HTR-8/SVneo (cell line): ENCODE results near the gene TMX1.

Source experiments
- DNase-seq: peaks from one replicate; pipeline ENCODE4 v3.0.0; 2011; ENCODE audit warnings: low spot score, mixed read lengths; ENCODE audit not compliant: insufficient read length
- FAIRE-seq: peaks from 2 replicates; lab custom pipeline; 2011; peaks lifted over from hg19 to GRCh38; lab: Jason Lieb, UNC

Gene TMX1

GRCh38 chr14:51240804-51241380, 845 bp downstream of the TMX1 start:
- no peak for DNase-seq
- no peak for FAIRE-seq

GRCh38 chr14:51242545-51243490, 2.8 kb downstream of the TMX1 start:
- FAIRE-seq, result no peak
- DNase-seq, result no peak

GRCh38 chr14:51244591-51244990, 4.5 kb downstream of the TMX1 start:
- FAIRE-seq, result no peak
- no peak for DNase-seq

GRCh38 chr14:51246032-51246431, 6.0 kb downstream of the TMX1 start:
- no peak for FAIRE-seq
- no peak for DNase-seq

GRCh38 chr14:51248016-51248987, 8.3 kb downstream of the TMX1 start:
- FAIRE-seq, result no peak
- no peak for DNase-seq

- FAIRE-seq (no peak), DNase-seq (no peak)
Observed at GRCh38 chr14:51251486-51251885, 11.4 kb downstream of the TMX1 start.

GRCh38 chr14:51253880-51254279, 13.8 kb downstream of the TMX1 start:
- FAIRE-seq, result no peak
- no peak for DNase-seq

- no peak for FAIRE-seq
- DNase-seq, result no peak
Observed at GRCh38 chr14:51258280-51258679, 18.2 kb downstream of the TMX1 start.

GRCh38 chr14:51258788-51259187, 18.7 kb downstream of the TMX1 start:
- FAIRE-seq (no peak), DNase-seq (no peak)

GRCh38 chr14:51260225-51260624, 20.2 kb downstream of the TMX1 start:
- no peak for DNase-seq
- FAIRE-seq, result no peak

GRCh38 chr14:51261151-51261550, 21.1 kb downstream of the TMX1 start:
- FAIRE-seq, result no peak
- no peak for DNase-seq

GRCh38 chr14:51262868-51263267, 22.8 kb downstream of the TMX1 start:
- no peak for FAIRE-seq

GRCh38 chr14:51269634-51270033, 29.6 kb downstream of the TMX1 start:
- FAIRE-seq (no peak), DNase-seq (no peak)

More at GRCh38 chr14:51262868-51263267, 22.8 kb downstream of the TMX1 start:
- no peak for DNase-seq

- FAIRE-seq (no peak), DNase-seq (no peak)
Observed at GRCh38 chr14:51276605-51277004, 36.6 kb downstream of the TMX1 start.

GRCh38 chr14:51277753-51278415, 37.8 kb downstream of the TMX1 start:
- DNase-seq (no peak), FAIRE-seq (no peak)

GRCh38 chr14:51282517-51282916, 42.5 kb downstream of the TMX1 start:
- DNase-seq (no peak), FAIRE-seq (no peak)

- FAIRE-seq, result peak; percentile 42
Observed at GRCh38 chr14:51283402-51284085, 43.5 kb downstream of the TMX1 start.

GRCh38 chr14:51284241-51284640, 44.2 kb downstream of the TMX1 start:
- DNase-seq, result no peak
- FAIRE-seq, result no peak

More at GRCh38 chr14:51283402-51284085, 43.5 kb downstream of the TMX1 start:
- peak; percentile 76 for DNase-seq

- DNase-seq, result no peak
- no peak for FAIRE-seq
Observed at GRCh38 chr14:51285120-51285519, 45.1 kb downstream of the TMX1 start.
